Parathyroid adenoma (tissue), 2 donors: Measurements from ENCODE around the gene AMACR.

Experiments used
- H2AFZ ChIP-seq: fragments of 300-600 bp; sonication (generic); one replicate; pipeline ENCODE4 v1.7.0; 2017; ENCODE audit warnings: antibody characterized with exemption, mild to moderate bottlenecking
- H3K27ac ChIP-seq: fragments of 300-600 bp; sonication (generic); one replicate; pipeline ENCODE4 v1.7.0; 2017
- H3K27me3 ChIP-seq: fragments of 300-600 bp; sonication (generic); one replicate; pipeline ENCODE4 v1.7.0; 2017; ENCODE audit warnings: low read length; ENCODE audit not compliant: control insufficient read depth, insufficient read depth
- H3K36me3 ChIP-seq: fragments of 300-600 bp; sonication (generic); one replicate; pipeline ENCODE4 v1.7.0; 2017; ENCODE audit warnings: low read length; ENCODE audit not compliant: control insufficient read depth, insufficient read depth
- H3K4me1 ChIP-seq: fragments of 300-600 bp; sonication (generic); one replicate; pipeline ENCODE4 v1.7.0; 2017; ENCODE audit warnings: control low read depth
- H3K4me2 ChIP-seq: fragments of 300-600 bp; sonication (generic); one replicate; pipeline ENCODE4 v1.7.0; 2017; ENCODE audit warnings: low read length
- H3K4me3 ChIP-seq: fragments of 300-600 bp; sonication (generic); one replicate; pipeline ENCODE4 v1.7.0; 2017; ENCODE audit warnings: low read depth, low read length
- H3K79me2 ChIP-seq: fragments of 300-600 bp; sonication (generic); one replicate; pipeline ENCODE4 v1.7.0; 2017; ENCODE audit warnings: control low read depth
- H3K9ac ChIP-seq: fragments of 300-600 bp; sonication (generic); one replicate; pipeline ENCODE4 v1.7.0; 2017; ENCODE audit warnings: mild to moderate bottlenecking
- H3K9me3 ChIP-seq: fragments of 300-600 bp; sonication (generic); one replicate; pipeline ENCODE4 v1.7.0; 2017; ENCODE audit warnings: low read length; ENCODE audit not compliant: control insufficient read depth
- TF ChIP-seq, protein P1 (sequence below): fragments of 300-600 bp; sonication (generic); IDR thresholded peaks from one replicate; pipeline ENCODE4 v1.7.0; 2017; ENCODE audit warnings: antibody characterized with exemption, mild to moderate bottlenecking
- donor health status: primary hyperparathyroidism.

Gene AMACR

DNA sequence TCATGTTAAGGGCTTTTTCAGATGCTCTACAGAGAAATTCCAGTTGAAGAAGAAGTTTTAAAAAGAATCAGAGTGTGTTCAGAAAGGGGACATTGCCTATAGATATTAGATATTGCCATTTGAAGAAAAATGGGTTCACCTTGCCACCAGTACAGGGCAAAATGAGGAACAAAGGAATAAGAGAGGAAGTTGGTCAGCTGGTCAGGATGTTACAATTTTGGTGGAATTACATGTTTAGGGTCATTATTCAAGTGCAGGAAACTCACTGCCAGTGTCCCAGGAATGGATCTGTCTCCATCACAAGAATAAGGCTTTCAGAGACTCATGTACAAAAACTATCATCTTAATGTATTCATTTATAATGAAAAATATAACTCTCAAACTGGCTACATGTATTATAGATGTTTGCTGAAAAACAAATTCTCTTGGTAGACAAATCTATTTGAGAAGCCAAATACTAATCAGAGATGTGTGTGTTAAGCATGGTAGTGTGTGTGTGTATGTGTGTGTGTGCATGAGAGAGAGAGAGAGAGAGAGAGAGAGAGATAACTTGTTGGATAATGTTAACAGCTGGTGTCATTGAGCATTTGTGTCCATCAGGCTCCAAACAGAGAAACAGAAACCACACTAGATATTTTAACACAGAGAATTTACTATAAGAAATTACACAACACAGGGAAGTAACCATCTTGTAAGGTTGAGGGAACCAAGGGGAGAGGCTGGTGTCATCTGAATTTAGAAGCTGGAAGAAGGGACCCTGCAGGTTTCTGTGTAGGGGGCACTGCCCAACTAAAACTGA, 40.1 kb upstream of the AMACR start:
- no peak overlapping the region for H2AFZ ChIP-seq
- no peak overlapping the region for H3K9ac ChIP-seq
- no peaks in the 10 kb centered on the region for H3K9me3 ChIP-seq
- no peak overlapping the region for H3K27ac ChIP-seq
- H3K4me1 ChIP-seq: peaks cover 3% of the 10 kb centered on the region
- no peak overlapping the region for H3K4me2 ChIP-seq
- no peak overlapping the region for H3K4me3 ChIP-seq
- H3K27me3 ChIP-seq: no peaks in the 10 kb centered on the region
- no peaks in the 10 kb centered on the region for H3K79me2 ChIP-seq
- no peaks in the 10 kb centered on the region for H3K36me3 ChIP-seq
- TF ChIP-seq, protein P1, sequence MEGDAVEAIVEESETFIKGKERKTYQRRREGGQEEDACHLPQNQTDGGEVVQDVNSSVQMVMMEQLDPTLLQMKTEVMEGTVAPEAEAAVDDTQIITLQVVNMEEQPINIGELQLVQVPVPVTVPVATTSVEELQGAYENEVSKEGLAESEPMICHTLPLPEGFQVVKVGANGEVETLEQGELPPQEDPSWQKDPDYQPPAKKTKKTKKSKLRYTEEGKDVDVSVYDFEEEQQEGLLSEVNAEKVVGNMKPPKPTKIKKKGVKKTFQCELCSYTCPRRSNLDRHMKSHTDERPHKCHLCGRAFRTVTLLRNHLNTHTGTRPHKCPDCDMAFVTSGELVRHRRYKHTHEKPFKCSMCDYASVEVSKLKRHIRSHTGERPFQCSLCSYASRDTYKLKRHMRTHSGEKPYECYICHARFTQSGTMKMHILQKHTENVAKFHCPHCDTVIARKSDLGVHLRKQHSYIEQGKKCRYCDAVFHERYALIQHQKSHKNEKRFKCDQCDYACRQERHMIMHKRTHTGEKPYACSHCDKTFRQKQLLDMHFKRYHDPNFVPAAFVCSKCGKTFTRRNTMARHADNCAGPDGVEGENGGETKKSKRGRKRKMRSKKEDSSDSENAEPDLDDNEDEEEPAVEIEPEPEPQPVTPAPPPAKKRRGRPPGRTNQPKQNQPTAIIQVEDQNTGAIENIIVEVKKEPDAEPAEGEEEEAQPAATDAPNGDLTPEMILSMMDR: no peak

- Histone ChIP-seq H3K79me2 (no peaks in the 10 kb centered on the region), H3K27ac (no peak overlapping the region), H3K27me3 (no peaks in the 10 kb centered on the region), H3K36me3 (no peaks in the 10 kb centered on the region), H3K9me3 (no peaks in the 10 kb centered on the region), H3K9ac (no peak overlapping the region), H3K4me1 (peaks cover 12% of the 10 kb centered on the region), H3K4me2 (no peak overlapping the region), H3K4me3 (no peak overlapping the region), H2AFZ (no peak overlapping the region)
- TF ChIP-seq, protein P1: no peak
Measured at GRCh38 chr5:34047143-34047542, 39.3 kb upstream of the AMACR start.

- no peak overlapping the region for H3K4me2 ChIP-seq
- no peaks in the 10 kb centered on the region for H3K27me3 ChIP-seq
- no peak overlapping the region for H2AFZ ChIP-seq
- no peak overlapping the region for H3K4me3 ChIP-seq
- peaks cover 12% of the 10 kb centered on the region for H3K4me1 ChIP-seq
- no peak overlapping the region for H3K27ac ChIP-seq
- H3K36me3 ChIP-seq: no peaks in the 10 kb centered on the region
- H3K79me2 ChIP-seq: no peaks in the 10 kb centered on the region
- no peak overlapping the region for H3K9ac ChIP-seq
- TF ChIP-seq, protein P1: no peak
- H3K9me3 ChIP-seq: no peaks in the 10 kb centered on the region
Measured at GRCh38 chr5:34045996-34046395, 38.1 kb upstream of the AMACR start.

DNA sequence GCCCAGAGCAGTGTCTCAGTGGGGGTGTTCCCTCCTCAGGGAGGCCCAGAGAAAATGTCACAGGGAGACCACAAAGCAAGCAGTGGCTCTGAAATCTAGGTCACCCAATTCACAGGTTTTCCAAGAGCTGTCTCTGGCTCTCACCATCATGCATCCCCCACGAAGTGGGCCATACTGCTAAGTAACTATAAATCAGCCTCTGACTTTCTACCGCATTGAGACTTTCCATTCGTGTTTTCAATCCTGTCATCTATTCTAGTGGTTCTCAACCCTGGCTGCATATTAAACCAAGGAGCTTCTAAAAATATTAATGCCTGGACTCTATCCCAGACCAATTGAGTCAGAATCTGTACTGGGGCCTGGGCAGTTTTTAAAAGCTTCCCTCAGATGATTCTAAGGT, 37.2 kb upstream of the AMACR start:
- no peaks in the 10 kb centered on the region for H3K27me3 ChIP-seq
- H3K36me3 ChIP-seq: no peaks in the 10 kb centered on the region
- H3K79me2 ChIP-seq: no peaks in the 10 kb centered on the region
- no peak overlapping the region for H2AFZ ChIP-seq
- H3K4me2 ChIP-seq: no peak overlapping the region
- H3K9ac ChIP-seq: no peak overlapping the region
- peaks cover 12% of the 10 kb centered on the region for H3K4me1 ChIP-seq
- TF ChIP-seq, protein P1: no peak
- H3K27ac ChIP-seq: no peak overlapping the region
- no peak overlapping the region for H3K4me3 ChIP-seq
- no peaks in the 10 kb centered on the region for H3K9me3 ChIP-seq
